ENCODE results near the gene BEST3.
"Not testable (repeated sequence)": the region's sequence is repeated elsewhere in the genome, so short reads cannot be mapped to it uniquely, and the experiment has no call there.

The BEST3 gene

DNA sequence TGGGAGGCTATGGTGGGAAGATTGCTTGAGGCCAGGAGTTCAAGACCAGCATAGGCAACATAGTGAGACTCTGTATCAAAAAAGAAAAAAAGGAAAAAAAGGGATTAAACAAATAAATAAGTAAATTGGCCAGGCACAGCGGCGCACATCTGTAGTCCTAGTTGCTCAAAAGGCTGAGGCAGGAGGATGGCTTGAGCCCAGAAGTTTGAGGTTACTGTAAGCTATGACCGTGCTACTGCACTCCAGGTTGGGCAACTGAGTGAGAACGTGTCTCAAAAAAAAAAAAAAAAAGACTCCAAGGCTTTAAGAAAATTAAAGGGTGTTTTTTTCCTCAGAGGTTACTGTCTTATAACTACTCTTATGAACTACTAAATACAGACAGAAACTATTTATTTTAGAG lies 11.7 kb downstream of the BEST3 start:
- no peak for DNase-seq

DNA sequence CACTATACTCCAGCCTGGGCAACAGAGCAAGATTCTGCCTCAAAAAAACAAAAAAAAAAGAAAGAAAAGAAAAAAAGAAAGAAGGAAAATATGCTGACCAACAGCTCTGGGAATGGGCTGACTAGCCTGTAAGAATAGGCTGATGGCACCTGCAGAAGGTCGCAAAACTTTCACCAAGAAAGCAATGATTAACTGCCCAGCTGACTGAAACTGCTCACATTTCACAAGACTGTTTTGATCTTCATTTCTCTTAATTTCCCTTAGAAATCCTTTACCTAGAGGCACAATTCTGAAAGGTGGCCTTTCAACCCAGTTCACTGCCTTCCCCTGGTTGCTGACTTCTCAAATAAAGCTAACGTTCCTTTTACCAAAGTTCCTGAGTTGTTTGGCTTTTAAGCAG lies 12.4 kb downstream of the BEST3 start:
- no peak for DNase-seq

DNA sequence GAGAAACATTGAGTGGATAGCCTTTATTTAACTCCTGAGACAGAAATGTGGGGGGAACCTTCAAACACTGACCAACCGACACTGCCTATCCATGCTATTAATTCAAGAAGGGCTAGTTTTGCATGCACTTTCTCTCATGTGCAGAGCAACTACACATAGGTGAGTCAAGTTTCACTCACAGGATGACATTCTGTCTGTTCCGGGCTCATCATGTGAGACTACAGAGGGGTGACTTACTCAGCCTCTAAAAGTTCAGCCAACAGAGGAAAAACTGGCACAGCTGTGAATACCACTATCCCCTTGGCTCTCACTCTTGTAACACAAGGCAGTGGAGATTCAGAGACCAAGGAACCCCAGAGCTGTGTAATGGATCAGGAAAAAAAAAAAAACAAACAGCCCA lies 13.3 kb downstream of the BEST3 start:
- DNase-seq = no peak

GRCh38 chr12:69684466-69684865 lies 14.6 kb downstream of the BEST3 start:
- no peak for DNase-seq

DNA sequence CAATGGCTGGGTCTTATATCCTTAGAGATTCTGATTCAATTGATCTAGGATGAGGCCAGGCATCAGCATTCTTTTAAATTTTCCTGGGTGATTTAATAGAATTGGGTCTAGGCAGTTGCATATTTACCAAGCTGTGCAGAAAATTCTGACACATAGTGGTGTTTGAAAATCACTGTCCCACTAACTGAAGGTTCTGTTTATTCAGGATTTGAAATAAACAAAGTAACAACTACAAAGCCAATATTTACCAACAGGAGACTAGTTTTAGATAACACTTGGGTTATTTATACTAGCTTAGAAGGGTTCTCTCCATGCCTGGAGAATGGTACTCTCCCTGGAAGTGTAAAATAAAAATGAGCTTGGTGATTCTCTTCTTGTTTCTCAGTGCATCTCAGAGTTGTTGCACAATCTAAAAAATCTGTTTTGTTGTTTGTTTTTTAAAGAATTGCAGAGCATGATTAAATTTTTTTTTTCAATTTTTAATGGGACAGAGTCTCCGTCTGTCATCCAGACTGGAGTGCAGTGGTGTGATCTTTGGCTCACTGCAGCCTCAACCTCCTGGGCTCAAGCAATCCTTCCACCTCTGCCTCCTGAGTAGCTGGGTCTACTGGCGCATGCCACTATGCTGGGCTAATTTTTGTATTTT lies 16.9 kb downstream of the BEST3 start:
- DNase-seq = no peak

DNA sequence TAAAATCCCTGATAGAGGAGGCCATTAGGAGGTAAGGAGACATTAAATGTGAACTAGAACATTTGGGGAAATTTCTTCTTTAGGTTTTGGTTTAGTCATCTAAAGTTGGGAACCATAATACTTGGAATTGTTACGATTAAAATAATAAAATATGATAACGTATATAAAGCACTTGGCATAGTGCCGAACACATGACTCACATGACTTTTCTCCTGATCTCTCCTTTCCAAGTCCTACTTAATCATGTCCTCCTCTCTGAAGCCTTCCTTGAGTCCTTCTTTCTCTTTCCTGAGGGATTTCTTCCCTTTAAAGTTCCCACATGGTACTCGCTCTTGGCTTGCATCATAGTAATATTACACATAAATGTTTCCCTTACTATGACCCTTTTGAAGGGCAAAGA lies 20.0 kb downstream of the BEST3 start:
- no peak for DNase-seq

DNA sequence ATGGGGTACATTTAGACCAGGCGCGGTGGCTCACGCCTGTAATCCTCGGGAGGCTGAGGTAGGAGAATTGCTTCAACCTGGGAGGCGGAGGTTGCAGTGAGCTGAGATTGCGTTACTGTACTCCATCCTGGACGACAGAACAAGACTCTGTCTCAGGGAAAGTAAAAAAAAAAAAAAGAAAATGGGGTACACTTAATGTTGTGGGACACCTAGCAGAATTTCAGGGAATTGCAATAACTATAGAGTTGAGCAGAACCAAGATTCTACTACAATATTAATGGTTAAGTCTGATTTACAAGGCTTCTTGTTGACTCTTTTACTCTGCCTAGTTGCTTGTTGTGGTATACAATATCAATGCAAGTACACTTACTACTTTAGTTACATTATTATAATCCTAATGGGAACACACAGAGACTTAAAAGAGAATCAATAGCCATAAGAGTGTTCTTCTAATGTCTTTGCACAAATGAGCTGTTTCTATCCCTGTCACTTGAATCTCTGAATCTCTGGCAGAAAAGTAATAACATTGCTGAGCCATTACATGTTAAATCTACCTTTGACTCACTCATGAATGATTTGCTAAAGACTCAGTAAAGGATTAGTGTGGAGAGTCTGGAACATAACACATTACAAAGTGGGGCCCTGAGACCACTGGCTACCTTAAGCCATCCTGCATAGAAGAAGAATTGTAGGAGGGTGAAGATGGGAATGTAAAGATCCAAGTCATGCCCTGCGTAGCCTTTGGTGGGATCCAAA lies 22.7 kb downstream of the BEST3 start:
- no peak for DNase-seq

DNA sequence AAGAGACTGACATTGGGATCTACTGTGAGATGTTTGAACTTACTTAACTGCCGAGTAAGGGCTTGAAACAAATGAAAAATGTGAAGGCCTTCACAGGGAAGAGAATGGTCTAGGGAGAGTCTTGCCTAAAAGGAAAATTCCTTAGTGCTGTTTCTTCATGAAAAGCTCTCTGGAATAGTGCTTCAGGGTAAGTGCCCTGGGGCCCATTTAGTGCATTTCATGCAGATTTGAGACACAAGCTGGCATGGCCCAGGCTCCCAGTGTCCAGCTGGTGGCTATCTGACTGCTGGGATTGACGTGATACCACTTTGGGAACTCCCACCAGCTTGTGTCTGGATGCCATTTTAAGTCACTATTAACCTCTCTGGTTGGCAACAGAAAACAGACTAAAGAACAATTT lies 26.9 kb downstream of the BEST3 start:
- no peak for DNase-seq

DNA sequence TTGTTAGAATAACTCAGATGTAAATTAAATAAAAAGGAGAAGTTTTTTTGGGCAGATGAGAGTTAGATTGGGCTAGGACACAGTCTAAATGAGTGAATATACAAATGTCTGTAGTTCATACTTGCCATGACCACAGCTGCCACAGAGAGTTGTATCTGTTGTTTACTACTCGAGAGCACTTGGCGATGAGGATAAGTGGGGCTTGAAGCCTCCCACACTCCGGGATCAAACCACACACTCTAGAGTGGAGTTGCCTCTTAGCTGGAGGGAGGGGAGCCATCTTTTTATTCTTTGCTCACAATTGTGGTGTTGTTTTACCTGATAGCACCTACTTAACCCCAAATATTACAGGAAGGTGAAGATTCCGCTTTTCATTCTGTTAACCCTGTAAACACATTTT lies 27.5 kb downstream of the BEST3 start:
- DNase-seq = no peak

- no peak for DNase-seq
Measured at GRCh38 chr12:69666798-69667197, 32.3 kb downstream of the BEST3 start.

DNA sequence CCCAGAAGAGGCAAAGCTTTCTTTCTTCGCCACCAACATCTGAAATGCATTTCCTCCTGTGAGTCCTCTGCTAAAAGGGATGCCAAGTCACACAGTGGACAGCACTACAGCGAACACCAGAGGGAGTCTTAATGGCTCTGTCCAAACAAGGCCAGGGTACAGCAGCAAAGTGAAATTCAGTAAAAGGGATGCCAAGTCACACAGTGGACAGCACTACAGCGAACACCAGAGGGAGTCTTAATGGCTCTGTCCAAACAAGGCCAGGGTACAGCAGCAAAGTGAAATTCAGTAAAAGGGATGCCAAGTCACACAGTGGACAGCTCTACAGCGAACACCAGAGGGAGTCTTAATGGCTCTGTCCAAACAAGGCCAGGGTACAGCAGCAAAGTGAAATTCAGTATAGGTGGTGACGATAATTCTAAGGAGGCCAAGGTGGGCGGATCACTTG lies 34.1 kb downstream of the BEST3 start:
- not testable (repeated sequence) for DNase-seq

DNA sequence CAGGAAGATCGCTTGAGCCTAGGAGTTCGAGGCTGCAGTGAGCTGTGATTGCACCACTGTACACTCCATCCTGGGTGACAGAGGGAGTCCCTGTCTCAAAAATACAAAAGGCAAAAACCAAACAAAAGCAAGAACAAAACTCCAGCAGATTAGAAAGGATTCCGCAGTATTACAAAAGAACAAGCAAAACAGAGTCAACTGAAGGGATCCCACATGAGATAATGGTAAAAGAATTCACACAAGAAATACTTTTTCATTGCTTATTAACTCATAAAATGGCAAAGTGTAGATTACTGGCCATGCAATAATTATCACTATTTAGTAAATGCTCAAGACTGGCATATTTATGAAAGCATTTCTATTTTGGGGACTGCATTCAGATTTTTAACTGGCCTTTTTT lies 35.4 kb downstream of the BEST3 start:
- DNase-seq = no peak

GRCh38 chr12:69662764-69663163 lies 36.3 kb downstream of the BEST3 start:
- no peak for DNase-seq

DNA sequence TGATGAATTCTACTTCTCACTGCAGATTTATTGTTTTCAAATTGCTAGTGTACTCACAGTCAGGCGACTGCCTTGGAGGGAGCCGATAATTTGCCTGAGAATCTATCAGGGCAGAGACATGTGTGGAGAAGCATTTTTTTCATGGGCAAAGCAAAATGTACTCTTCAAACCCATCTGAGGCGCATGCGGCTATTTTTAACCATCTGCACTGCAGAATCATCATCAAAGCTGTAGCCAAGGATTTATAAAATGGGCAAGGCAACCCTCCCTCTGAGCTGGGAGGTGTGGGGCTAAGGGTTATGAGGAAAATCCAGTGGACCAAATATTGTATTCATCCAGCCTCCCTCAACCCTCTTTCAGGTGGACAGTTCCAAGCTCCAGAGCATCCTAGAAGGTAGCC lies 37.7 kb downstream of the BEST3 start:
- no peak for DNase-seq

DNA sequence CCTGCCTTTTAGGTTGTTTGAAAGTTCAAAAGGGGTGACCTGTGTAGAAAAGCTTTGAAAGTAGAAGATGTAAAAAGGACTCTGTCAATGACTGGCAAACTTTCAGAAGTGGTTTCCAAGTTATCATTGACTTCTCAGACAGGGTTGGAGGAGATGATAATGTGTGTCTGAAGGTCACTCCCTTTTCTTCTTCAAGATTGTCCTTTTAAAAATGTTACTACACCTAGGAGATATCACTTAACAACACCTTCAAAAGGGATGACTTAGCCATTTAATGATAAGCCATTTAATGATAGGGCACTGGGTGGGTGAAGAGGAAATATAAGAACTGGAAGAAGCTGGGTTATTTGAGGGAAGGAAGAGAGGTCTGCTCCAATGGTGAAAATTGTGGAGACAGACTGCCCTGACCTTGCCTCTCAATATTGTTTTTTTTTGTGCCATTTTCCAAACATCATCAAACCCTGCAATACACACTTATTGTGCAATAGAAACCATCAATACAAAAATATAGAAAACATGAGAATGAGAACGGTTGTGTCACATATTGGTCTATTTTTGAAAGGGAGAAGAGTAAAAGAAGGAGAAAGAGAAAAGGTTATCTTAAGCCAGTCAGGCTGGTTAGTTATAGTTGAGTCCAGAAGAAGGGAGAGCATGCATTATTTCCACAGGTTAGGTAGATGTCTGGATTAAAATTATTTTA lies 38.8 kb downstream of the BEST3 start:
- no peak for DNase-seq

DNA sequence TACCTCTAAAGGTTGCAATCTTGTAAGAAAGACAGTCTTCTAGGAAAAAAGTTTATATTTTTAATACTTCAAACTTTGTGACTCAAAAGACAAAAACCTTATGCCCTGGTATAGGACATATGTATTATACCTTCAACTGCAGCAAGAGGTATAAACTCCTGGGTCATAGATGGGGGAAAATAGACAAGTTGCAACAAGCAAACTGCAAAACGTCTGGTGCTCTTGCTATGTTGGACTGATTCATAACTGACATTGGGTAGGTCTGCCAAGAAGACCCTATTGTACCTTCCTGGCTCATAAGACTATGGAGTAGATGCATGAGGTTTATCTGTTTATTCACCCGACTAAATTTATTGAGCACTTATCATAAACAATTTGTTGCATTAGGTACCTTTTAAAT lies 40.9 kb downstream of the BEST3 start:
- no peak for DNase-seq

GRCh38 chr12:69657376-69658137 lies 41.5 kb downstream of the BEST3 start:
- no peak for DNase-seq

DNA sequence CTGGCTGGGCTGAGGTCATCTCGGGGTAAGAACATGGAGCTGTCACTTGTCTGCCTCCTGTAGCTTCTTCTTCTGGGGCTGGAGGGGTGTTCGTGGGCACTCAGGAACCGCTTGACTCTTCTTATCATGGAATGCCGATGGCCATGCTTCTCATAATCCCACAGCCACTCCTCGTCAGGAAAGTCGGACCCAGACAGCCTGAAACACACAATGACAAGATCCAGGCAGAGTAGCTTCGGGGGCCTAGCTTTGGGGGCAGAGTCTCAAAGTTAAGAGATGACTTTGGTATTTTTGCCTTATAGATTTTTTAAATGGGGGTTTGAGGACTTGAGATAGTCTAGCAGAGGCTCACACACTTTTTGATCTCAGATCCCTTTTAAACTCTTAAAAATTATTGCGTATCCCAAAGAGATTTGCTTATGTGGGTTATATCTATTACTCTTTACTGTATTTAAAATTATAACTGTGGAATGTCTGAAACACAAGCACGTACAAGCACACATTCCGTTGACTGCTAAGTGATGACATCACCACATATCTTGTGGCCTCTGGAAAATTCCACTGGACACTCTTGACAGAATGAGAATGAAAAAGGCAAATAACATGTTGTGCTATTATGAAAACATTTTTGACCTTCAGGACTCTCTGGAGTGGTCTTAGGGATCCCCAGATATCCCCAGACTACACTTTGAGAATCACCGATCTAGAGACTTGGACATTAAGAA lies 43.3 kb downstream of the BEST3 start:
- DNase-seq = no peak

DNA sequence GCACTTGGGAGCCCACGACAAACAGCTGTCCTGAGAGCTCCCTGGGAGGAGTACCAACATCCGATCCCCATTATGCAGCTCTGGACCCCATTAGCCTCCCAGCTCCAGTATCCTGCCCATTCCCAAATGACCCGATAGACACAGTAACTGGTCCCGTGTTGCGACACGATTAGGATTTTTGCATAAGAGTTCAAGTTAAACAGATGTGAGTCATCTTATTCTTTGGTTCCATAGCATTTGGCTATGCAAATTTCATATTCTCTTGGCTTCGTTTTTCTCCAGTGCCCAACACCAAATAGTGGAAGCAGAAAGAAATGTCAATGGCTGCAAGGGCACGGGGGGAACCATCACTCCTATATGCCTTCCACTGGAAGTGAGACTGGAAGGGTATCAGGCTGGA lies 45.4 kb downstream of the BEST3 start:
- DNase-seq = no peak

DNA sequence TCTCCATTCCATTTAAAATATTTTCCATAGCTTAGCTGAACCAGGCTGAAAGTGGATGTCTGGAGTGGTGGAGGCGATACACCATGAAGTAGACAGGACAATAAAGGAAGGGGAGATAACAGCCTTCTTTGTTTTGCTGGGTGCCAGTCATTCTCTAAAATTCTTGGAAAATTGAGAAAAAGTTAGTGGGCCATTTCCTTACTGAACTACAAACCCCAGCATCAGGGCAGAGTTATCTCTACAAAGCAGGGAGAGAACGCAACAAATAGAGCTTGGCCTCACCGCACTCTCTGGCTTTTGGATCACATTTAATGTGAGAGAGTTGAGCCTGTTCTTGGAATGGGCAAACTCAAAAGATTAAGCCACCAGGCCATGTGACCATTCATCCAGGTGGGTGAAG lies 47.2 kb downstream of the BEST3 start:
- no peak for DNase-seq

- DNase-seq = no peak
Measured at GRCh38 chr12:69649529-69649928, 49.6 kb downstream of the BEST3 start.

DNA sequence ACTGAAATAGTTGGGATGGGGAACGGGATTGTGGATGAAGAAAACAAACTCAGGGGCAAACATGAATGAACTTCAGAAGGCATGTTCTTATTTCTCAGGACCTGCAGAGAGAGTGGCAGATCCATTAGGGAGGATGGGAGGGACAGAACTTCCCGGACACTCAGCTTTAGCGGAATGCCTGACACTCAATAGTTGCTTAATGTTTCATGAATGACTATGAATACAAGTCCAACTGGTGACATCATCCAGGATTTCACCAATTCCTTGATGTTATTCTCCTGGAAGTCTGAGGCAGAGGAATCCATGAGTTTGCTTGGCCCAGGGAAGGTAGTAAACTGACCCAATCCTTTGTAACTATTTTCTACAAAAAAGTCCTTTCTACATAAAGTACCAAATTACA lies 50.6 kb downstream of the BEST3 start:
- DNase-seq = no peak

GRCh38 chr12:69647178-69647577 lies 51.9 kb downstream of the BEST3 start:
- DNase-seq = no peak
